ENCODE results near the gene DNAJB11.
"Not testable (repeated sequence)": the region's sequence is repeated elsewhere in the genome, so short reads cannot be mapped to it uniquely, and the experiment has no call there.

Gene DNAJB11

DNA sequence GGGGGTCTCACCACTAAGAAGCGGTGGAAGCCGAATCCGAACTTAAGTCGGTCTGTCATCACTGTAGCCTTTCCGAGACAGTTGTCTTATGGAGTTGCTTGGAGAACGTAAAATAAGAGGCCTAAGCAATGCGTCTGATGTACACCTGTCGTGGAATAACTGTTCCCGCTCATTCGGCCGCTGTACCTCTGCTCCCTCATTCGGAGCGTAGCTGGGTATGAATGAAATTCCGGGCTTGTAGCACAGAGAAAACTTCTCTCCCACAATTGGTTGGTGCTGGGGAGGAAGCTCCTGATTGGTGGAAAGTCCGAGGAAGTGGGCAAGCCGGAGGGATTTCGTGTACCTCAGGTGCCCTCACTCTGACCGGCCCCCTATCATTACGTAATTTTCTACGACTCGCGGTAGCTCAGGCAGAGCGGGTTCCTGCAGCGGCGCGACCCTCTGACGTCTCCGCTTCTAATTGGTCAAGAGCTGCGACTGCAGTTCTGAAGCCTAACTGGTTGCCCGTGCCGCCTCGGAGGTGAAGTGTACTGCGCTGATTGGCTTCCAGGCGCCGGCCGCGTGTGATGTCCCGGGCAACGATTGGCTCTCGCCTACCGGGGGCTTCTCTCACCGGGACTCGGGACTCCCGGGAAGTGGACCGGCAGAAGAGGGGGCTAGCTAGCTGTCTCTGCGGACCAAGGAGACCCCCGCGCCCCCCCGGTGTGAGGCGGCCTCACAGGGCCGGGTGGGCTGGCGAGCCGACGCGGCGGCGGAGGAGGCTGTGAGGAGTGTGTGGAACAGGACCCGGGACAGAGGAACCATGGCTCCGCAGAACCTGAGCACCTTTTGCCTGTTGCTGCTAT is at the start of gene DNAJB11:
TSS of gene DNAJB11 (plus strand) at position 625 of the 845 bp plus-strand sequence. CDS start at position 803, 178 bp downstream.
- DNase-seq, result peak; percentile 99

DNA sequence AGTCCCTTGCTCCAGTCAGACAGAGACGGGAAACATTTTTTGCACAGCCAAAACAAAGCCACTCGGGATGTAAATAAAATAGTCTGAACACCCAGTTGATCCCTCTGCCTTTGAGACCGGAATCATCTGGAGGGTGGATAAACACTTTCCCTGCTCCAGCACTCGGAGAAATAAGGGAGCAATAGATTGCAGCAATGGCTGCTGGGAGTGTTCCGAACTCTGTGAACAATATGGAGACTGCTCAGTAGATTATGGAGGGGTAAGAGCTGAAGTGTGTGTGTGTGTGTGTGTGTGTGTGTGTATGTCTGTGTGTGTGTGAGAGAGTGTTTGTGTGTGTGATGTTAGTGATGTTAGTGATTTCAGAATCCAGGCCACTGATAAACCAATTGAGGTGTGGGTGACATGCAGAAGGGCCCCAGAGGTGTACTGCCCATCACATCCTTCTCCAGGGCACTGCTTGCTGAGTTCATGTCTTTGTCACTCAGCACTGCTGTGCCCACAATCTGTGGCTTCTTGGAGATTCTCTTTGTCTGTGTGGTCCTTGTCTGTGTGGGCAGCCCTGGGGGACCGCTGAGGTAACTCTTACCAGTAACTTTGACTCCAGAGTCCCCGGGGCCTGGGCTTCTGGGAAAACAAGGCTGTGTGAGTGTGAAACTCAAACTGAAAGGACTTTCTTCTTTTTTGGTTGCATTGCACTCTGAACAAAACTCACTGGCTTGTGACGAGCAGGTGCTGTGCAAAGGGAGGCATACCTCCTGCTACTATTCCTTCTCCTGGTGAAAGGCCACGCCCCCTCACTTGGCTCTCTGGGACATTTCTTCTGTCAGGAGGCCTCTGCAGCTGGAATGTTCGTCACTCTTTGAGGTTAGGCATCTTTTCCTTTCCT is 49.3 kb upstream of the DNAJB11 start:
- no peak for DNase-seq

GRCh38 chr3:186523022-186523421 is 47.5 kb upstream of the DNAJB11 start:
- no peak for DNase-seq

DNA sequence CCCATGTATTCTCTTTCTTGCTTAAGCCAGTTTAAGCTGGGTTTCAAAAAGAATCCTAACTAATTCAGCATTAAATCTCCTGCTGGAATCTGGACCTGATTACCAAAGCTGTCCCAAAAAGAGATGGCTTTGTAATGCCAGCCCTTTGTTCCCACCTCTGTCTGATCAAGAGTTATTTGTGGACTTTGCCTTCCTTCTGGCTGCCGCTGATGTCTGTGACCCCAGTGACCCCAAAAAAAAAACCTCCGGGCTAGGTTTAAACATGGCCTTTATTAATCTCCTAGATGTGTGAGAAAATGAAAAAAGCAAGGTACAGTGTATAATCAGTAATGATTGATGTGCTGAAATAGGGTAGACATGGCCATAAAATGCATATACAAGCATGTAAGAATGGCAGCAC is 47.1 kb upstream of the DNAJB11 start:
- no peak for DNase-seq

DNA sequence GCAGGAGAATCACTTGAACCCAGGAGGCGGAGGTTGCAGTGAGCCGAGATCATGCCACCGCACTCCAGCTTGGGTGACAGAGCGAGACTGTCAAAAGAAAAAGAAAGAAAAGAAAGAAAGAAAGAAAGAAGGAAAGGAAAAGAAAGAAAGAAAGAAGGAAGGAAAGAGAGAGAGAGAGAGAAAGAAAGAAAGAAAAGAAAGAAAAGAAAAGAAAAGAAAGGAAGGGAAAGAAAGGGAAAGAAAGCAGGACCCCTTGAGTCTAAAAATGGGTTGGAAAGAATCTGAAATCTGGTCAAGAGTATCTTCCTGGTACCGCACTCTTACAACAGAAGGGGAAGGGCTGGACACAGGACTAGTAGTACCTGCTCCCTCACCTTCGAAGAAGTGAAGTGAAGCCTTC is 45.9 kb upstream of the DNAJB11 start:
- no peak for DNase-seq

GRCh38 chr3:186525369-186526255 is 44.9 kb upstream of the DNAJB11 start:
- DNase-seq, result no peak

DNA sequence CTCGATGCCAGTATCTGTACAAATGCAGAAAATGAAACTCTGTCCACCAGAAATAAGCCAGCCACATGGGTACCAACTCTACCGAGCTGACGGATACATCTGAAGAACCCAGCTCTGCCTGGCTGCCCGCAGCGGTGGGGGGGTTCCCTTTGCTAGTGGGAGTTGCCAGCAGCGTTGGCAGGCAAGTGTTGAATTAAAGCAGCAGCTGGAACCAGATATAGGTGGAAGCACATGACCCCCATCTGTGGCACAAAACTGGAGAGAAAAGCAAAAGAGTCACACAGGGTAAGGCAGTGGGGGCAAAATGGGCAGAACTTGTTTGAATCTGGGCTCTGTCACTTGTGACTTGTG is 44.3 kb upstream of the DNAJB11 start:
- DNase-seq, result no peak

DNA sequence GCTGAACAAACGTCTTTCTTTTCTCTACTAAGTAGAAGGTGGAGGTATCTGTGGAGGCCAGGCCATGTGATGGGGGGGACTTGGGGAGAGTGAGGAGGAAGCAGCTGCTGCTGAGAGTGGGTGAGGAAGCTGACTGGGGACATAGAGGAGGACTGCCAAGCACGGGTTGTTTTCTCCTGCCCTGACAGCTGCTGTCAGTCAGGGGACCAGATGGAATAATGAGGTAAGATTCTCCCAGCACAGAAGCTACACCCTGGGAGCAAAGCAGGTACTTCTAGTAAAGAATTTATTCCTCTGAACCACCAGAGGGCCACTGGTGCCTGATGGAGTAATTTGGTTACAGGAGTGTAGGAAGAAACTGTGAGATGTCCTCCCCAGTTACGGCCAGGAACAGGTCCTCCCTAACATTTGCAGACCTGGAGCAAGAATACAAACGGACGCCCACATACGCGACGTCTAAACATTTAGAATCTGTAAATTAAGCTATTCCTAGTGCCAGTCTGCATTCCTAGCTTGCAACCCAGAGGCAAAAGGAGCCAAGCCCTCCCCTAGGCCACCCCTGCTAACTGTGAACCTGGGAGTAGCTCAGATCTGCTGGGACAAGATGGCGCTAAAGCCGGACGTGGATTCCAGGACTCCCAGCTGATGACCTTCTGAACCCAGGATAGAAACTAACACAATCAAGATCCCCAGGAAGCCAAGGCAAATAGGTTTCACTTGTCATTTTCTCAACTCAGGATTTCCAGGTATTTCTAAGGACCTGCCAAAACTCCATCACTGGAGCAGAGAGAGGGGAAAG is 41.1 kb upstream of the DNAJB11 start:
- no peak for DNase-seq

DNA sequence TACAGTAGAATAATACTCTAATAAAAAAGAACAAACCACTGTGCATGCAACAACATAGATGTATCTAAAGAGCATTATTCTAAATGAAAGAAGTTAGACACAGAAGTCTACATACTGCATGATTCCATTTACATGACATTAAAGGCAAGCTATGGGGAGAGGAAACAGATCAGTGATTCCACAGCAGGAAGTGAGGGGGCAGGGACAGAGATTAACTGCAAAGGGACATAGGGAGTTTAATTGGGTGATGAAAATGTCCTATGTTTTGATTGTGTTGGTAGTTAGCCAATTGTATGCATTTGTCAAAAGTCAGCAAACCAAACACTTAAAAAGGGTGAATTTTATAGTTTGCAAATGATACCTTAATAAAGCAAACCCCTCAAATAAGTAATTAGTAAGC is 40.1 kb upstream of the DNAJB11 start:
- no peak for DNase-seq

DNA sequence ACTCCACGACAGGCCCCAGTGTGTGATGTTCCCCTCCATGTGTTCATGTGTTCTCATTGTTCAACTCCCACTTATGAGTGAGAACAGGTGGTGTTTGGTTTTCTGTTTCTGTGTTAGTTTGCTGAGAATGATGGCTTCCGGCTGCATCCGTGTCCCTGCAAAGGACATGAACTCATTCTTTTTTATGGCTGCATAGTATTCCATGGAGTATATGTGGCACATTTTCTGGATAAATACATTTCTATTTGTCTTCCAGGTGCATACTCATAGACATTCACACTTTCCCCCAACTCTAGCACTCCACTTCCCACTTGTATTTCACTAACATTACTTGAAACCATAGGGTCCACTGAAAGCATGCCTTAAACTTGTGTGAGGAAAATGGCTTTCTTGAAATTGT is 38.8 kb upstream of the DNAJB11 start:
- DNase-seq, result not testable (repeated sequence)

DNA sequence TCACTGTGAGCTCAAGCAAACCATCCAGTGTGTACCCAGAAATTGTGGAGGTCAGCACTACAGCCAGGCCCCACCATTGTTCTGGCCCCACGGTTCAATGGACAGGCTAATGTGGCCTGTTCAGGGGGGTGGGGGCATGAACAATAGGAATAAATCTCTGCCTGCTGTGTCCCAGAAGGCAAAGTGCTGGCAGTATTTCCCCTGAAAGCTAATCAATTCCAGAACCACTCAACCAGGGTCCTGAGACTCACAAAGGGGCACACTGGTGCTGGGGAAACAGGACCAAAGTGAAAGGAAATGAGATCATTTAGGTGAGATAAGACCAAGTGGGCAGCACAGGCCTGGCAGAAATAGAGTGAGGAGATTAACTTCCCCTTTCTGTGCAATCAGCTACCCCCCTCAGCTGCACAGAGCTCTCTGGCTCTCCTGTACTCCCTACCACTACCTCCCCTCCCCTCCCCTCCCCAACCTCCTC is 37.9 kb upstream of the DNAJB11 start:
- DNase-seq, result no peak

DNA sequence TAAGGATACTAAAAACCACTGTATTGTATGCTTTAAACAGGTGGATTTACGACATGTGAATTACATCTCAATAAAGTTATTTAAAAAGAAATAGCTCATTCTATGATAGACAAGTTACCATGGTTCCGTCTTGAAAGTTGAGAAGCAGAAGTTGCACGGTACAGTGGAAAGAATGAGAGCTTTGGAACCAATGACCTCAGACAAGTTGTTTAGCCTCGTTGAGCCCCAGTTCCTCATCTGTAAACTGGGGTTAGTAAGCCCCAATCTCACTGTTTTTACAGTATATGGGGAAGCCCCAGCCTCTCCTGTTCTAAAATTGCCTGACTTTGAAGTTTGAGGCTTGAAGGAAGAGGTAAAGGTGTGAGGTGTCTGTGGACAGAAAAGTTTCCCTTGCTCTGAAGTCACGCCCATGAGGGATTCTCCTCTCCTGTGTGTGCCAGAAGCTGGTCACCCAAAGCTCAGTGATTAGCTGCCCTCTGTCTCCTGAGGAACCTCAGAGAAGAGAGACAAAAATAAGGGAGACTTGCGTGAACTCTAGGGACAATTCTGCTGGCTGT is 36.3 kb upstream of the DNAJB11 start:
- no peak for DNase-seq

DNA sequence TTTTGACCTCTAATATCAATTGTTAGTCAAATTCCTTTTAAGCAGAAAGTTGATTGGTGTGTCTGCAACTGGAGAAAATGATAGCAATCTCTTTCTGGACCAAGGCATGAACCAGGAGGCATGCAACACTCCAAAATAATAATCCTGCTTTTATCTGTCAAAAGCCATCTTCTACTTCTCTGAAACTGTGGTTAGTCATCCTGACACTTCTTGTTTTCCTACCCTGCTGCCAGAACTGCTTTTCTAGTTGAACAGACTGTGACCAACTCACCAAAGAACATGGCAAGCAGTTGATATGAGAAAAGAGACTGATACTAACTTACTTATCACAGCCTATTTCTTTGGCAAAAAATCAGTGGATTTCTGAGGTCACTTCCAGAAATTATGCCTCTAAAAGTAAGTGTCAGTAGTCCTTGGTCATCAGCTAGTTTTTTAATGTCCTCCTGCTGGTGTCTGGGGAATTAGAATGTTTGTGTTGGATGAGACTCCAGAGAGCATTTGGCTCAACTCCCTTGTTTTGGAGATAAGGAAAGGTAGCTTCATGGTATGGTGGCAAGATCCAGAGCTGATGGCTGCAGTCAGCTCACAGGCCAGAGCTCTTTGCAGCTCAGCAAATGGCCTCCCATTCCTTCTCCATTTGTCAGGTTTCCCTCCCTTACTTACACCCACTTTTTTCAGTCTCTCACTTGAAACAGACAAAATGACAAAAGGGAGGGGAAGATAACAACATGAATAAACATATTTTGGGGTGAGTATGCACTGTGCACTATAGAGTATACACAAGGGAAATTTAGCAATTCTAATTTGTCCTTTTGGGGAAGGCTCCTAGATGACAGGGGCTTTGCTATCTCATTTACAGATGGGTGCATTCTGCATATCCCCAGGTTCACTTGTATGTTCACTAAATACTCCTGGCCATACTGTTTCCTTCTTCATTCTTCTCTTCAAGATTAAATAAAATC is 33.4 kb upstream of the DNAJB11 start:
- DNase-seq, result no peak

DNA sequence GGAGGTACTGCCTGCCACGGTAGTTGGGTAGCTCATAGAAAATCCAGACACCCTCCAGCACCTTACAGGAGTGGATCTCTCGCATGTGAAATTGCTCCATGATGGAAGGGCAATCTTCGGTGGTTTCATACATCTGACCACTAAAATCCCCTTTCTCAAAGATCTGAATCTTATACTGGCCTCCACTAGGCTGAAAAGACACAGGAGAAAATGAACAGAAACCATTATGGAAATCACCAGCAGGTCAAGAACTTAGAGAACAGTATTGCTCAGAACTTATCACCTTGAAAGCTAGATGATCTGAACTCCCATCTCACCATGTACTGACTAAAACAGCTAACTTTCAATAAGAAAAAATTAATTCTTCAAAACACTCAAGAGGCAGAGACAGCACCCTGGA is 31.7 kb upstream of the DNAJB11 start:
- DNase-seq, result no peak

DNA sequence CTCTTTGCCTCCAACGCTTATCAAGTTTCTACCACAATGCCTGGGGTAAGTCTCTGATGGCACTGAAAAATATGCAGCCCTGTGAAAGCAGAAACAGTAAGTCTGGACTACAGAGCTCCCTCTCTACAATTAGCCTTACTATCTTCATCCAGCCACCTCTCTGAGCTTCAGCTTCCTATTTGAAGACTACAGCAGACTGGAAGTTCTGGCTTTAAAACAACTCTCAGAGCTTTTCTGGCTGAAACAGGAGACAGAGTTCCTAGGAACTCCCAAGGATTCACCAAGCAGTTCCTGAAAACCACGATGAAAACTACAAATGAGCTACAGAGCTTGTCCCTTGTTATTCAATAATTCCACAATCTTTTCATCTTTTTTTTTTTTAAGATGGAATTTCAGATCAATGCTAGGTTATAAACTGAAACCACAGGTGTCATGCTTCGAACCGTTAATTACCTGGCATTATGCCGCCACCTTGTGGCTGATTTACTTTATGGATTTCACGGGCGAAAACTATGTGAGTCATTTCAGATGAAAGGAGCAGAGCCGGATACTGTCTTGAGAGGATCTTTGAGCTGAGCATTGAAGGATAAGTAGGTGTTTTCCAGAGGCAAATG is 30.2 kb upstream of the DNAJB11 start:
- DNase-seq, result peak; percentile 33

DNA sequence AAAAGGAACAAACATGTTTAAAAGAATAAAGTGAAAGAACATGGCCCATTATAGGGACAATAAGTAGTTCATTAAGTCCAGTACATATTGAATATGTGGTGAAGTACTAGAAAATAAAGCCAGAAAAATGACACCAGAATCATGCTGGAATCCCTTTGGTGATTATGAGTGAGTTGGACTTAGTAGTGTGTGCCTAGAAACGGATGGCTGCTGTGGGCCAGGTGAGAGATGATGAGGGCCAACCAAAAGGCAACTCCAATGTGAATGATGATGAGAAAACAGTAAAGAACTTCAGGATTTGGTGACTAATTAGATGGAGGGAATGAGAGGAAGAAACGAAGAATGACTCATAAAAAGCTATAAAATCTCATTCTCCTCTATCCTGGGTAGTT is 29.7 kb upstream of the DNAJB11 start:
- no peak for DNase-seq

DNA sequence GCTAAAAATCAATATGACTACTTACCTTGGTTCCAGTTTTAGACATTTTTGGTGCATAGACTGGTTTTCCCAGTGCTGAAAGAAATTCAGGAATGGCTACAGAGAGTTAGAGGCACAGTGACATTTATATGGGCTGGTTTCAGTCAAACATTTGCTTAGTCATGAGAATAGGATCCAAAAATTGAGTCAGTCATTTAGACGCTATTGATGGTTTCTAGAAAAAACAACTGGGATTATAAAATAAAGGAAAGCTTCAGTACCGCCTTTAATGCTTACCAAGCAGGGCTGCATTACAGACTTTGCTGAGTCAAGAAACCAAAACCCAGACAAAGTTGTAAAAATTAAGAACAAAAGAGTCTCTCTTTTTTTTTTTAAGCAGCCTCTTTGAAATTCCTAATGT is 26.2 kb upstream of the DNAJB11 start, which contains the start of gene CRYGS:
TSS of gene CRYGS (minus strand) at position 100 of the 400 bp plus-strand sequence. CDS start at position 46, 54 bp downstream.
- no peak for DNase-seq

GRCh38 chr3:186549497-186549896 is 21.0 kb upstream of the DNAJB11 start:
- no peak for DNase-seq

DNA sequence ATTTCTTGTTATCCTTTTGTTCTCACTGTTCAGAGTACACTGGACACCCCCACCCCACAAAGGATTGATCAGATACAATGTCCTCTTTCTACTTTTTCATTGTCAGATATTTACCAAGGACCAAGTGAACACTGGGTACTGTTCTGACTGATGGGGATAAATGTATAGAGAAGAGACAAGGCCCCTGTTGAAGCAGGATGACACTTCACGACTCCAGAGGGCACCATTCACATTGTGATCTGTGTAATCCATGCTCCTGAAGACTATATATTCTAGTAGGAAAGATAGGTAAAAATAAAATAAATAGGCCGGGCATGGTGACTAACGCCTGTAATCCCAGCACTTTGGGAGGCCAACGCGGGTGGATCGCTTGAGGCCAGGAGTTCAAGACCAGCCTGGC is 19.1 kb upstream of the DNAJB11 start:
- DNase-seq, result no peak
